NCI-H2107 treated with DMSO at 0.1 percent for 48 hours (cell line): Measurements from ENCODE around the gene SOAT1.
"Not testable (repeated sequence)": the region's sequence is repeated elsewhere in the genome, so short reads cannot be mapped to it uniquely, and the experiment has no call there.

Experiments used
- DNase-seq: peaks from one replicate; lab custom pipeline; 2025; ENCODE audit not compliant: unreplicated experiment; lab: John Stamatoyannopoulos, UW

The SOAT1 gene

GRCh38 chr1:179293340-179294327 lies at the start of gene SOAT1:
Gene SOAT1 (plus strand): TSS chr1:179293797. CDS start chr1:179302685, 8,888 bp downstream.
- peak; percentile 60 for DNase-seq

- not testable (repeated sequence) for DNase-seq
These were observed 48.2 kb upstream of the SOAT1 start for GRCh38 chr1:179245426-179245825.

- no peak for DNase-seq
These were observed 45.7 kb upstream of the SOAT1 start for GRCh38 chr1:179247923-179248322.

GRCh38 chr1:179251675-179252074 lies 41.9 kb upstream of the SOAT1 start:
- no peak for DNase-seq

- no peak for DNase-seq
These were observed 41.0 kb upstream of the SOAT1 start for GRCh38 chr1:179252606-179253005.

- DNase-seq = no peak
These were observed 40.2 kb upstream of the SOAT1 start for GRCh38 chr1:179253286-179253972.

GRCh38 chr1:179262183-179262582 lies 31.4 kb upstream of the SOAT1 start:
- DNase-seq = no peak

GRCh38 chr1:179263121-179263520 lies 30.5 kb upstream of the SOAT1 start:
- no peak for DNase-seq

- no peak for DNase-seq
These were observed 29.1 kb upstream of the SOAT1 start for GRCh38 chr1:179264507-179264906.

GRCh38 chr1:179269071-179269470 lies 24.5 kb upstream of the SOAT1 start:
- DNase-seq = no peak

GRCh38 chr1:179274424-179274823 lies 19.2 kb upstream of the SOAT1 start:
- DNase-seq = not testable (repeated sequence)

- DNase-seq = no peak
These were observed 14.7 kb upstream of the SOAT1 start for GRCh38 chr1:179278920-179279319.

GRCh38 chr1:179283992-179284391 lies 9.6 kb upstream of the SOAT1 start:
- DNase-seq = no peak

GRCh38 chr1:179287946-179288345 lies 5.7 kb upstream of the SOAT1 start:
- no peak for DNase-seq

GRCh38 chr1:179288977-179289376 lies 4.6 kb upstream of the SOAT1 start:
- DNase-seq = no peak

- no peak for DNase-seq
These were observed 1.7 kb downstream of the SOAT1 start for GRCh38 chr1:179295164-179295755.

- no peak for DNase-seq
These were observed 2.9 kb downstream of the SOAT1 start for GRCh38 chr1:179296356-179297104.

- DNase-seq = no peak
These were observed 3.4 kb downstream of the SOAT1 start for GRCh38 chr1:179297105-179297378.

GRCh38 chr1:179298952-179299351 lies 5.4 kb downstream of the SOAT1 start:
- DNase-seq = no peak

GRCh38 chr1:179300112-179300511 lies 6.5 kb downstream of the SOAT1 start:
- no peak for DNase-seq

- DNase-seq = no peak
These were observed 8.5 kb downstream of the SOAT1 start for GRCh38 chr1:179302070-179302469.
